Activated T-helper 17 cell treated with anti-CD3 and anti-CD28 coated beads, Interleukin-2, amount 50 U/mL, for 72 hours (primary cell): ENCODE data around the gene GALNTL6. TPM values are rescaled to one million over a fixed set of nuclear protein-coding genes. Genes with fewer than 3 reads are reported as not detected.
"Not testable (repeated sequence)": the region's sequence is repeated elsewhere in the genome, so short reads cannot be mapped to it uniquely, and the experiment has no call there.

Experiments used
- ATAC-seq: fragments of 150-1000 bp; cut with Tn5 transposase; replicated peaks from 2 replicates; pipeline ENCODE4 v1.10.0; 2021; ENCODE audit warnings: mild to moderate bottlenecking, moderate library complexity
- H3K27ac Mint-ChIP-seq: one replicate; pipeline ENCODE4 v1.8.0; 2022; ENCODE audit warnings: mixed read lengths
- H3K27me3 Mint-ChIP-seq: one replicate; pipeline ENCODE4 v1.8.0; 2022; ENCODE audit warnings: mixed read lengths
- H3K36me3 Mint-ChIP-seq: one replicate; pipeline ENCODE4 v1.8.0; 2022; ENCODE audit warnings: low read depth, mild to moderate bottlenecking, mixed read lengths
- H3K4me1 Mint-ChIP-seq: one replicate; pipeline ENCODE4 v1.8.0; 2022; ENCODE audit warnings: mixed read lengths
- H3K4me3 Mint-ChIP-seq: one replicate; pipeline ENCODE4 v1.8.0; 2022; ENCODE audit warnings: mild to moderate bottlenecking, mixed read lengths
- H3K9me3 Mint-ChIP-seq: one replicate; pipeline ENCODE4 v1.8.0; 2022; ENCODE audit warnings: mixed read lengths
- total RNA-seq, 2 donors: library from RNA; stranded (reverse); gene quantifications; one replicate each; pipeline ENCODE4 v1.2.3, GENCODE V29; 2022

GALNTL6 gene
- total RNA-seq, 2 donors from 2014 or later = not detected

- H3K27me3 Mint-ChIP-seq, ATAC-seq, H3K4me3 Mint-ChIP-seq, H3K27ac Mint-ChIP-seq, H3K36me3 Mint-ChIP-seq, H3K4me1 Mint-ChIP-seq: not testable (repeated sequence)
- H3K9me3 Mint-ChIP-seq = peaks cover 12% of the 10 kb centered on the region
Measured at GRCh38 chr4:172428979-172429378, 615.8 kb downstream of the GALNTL6 start.

- H3K9me3 Mint-ChIP-seq = peaks cover 11% of the 10 kb centered on the region
- no peaks in the 10 kb centered on the region for H3K4me1 Mint-ChIP-seq
- H3K27ac Mint-ChIP-seq = no peak overlapping the region
- no peaks in the 10 kb centered on the region for H3K36me3 Mint-ChIP-seq
- no peak overlapping the region for H3K4me3 Mint-ChIP-seq
- H3K27me3 Mint-ChIP-seq = no peaks in the 10 kb centered on the region
- ATAC-seq = no peak
Measured at GRCh38 chr4:172480471-172480870, 667.3 kb downstream of the GALNTL6 start.

- Mint-ChIP-seq H3K4me1 (no peaks in the 10 kb centered on the region), H3K27me3 (no peaks in the 10 kb centered on the region), H3K36me3 (no peaks in the 10 kb centered on the region), H3K4me3 (no peak overlapping the region), H3K27ac (no peak overlapping the region), H3K9me3 (peaks cover 11% of the 10 kb centered on the region)
- ATAC-seq = no peak
Measured at GRCh38 chr4:172481802-172482508, 668.8 kb downstream of the GALNTL6 start.

DNA sequence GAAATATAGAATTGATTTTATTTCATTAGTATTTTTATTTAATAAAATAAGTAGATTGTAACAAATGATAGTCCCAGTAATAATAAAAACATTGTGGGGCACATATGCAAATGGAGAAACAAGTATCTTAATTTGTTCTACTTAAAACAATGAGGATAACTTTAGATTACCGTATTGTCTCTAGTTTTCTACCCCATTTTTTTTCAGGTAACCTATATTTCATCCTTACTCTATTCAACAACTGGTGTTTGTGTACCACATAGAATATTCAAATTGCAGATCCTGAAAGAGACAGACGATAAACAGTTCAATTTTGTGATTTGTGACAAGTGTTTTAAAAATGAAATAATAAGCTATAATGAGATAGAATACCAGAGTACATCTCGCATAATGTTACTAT, 671.8 kb downstream of the GALNTL6 start:
- no peaks in the 10 kb centered on the region for H3K36me3 Mint-ChIP-seq
- H3K4me3 Mint-ChIP-seq = no peak overlapping the region
- no peak overlapping the region for H3K27ac Mint-ChIP-seq
- H3K27me3 Mint-ChIP-seq = no peaks in the 10 kb centered on the region
- H3K4me1 Mint-ChIP-seq = no peaks in the 10 kb centered on the region
- H3K9me3 Mint-ChIP-seq = peaks cover 4% of the 10 kb centered on the region
- no peak for ATAC-seq

DNA sequence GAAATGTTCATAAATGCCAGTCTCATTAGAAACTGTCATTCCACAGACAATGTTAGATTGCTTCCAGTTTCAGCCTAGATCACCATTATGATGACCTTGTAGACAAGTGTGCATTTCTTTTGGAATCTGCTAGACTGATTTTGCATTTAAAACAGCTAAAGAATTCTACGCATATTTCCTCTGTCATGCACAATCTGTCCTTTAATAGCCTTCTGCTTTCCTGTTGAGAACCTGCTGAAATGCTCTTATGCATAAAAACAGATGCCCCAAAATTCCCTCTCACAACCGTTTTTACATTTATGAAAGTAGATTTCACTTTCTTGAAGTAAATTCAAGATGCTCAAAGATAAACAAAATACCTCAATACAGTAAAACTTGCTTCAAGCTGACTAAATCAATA, 673.3 kb downstream of the GALNTL6 start:
- no peaks in the 10 kb centered on the region for H3K4me1 Mint-ChIP-seq
- H3K9me3 Mint-ChIP-seq = no peaks in the 10 kb centered on the region
- H3K27ac Mint-ChIP-seq = no peak overlapping the region
- no peak overlapping the region for H3K4me3 Mint-ChIP-seq
- ATAC-seq = no peak
- H3K27me3 Mint-ChIP-seq = no peaks in the 10 kb centered on the region
- no peaks in the 10 kb centered on the region for H3K36me3 Mint-ChIP-seq

DNA sequence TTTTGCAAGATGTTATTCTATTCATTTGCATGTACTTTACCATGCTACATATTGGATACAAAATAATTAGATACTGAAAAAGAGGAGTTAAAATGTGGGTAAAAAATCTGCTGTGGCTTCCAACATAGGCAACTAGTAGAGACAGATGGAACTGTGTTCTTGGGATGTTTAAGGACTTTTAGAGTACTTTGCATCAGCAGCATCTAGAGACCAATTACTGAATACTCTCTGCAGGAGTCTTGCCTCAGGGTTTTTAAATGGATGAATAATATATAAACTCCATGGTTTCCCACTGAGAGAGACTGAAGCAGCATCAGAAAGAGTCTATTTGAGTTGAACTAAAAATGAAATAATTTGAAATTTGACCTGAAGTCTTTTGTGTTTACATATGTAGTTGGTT, 676.7 kb downstream of the GALNTL6 start:
- no peak overlapping the region for H3K27ac Mint-ChIP-seq
- H3K4me3 Mint-ChIP-seq = no peak overlapping the region
- no peaks in the 10 kb centered on the region for H3K36me3 Mint-ChIP-seq
- ATAC-seq = no peak
- no peaks in the 10 kb centered on the region for H3K27me3 Mint-ChIP-seq
- H3K4me1 Mint-ChIP-seq = no peaks in the 10 kb centered on the region
- peaks cover 2% of the 10 kb centered on the region for H3K9me3 Mint-ChIP-seq

DNA sequence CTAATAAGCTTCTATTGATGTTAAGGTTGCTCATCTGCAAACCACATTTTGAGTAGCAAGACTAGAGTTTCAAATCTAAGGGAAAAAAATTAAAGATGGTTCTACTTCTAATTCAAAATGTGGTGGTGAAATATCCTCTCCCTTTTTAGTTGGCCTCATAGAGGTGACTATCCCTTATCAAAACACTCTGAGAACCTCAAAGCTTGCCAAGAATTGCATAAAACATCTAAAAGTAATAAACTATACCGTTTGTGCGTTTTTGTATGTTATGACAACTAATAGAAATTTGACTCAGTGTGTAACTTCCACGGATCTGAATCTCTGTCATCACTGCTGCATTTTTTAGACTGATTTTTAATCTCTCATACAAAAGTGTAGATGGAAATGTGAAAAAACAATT, 682.6 kb downstream of the GALNTL6 start:
- no peaks in the 10 kb centered on the region for H3K4me1 Mint-ChIP-seq
- peaks cover 4% of the 10 kb centered on the region for H3K9me3 Mint-ChIP-seq
- H3K4me3 Mint-ChIP-seq = no peak overlapping the region
- ATAC-seq = no peak
- H3K27me3 Mint-ChIP-seq = no peaks in the 10 kb centered on the region
- H3K36me3 Mint-ChIP-seq = no peaks in the 10 kb centered on the region
- H3K27ac Mint-ChIP-seq = no peak overlapping the region

- Mint-ChIP-seq H3K36me3 (no peaks in the 10 kb centered on the region), H3K4me3 (no peak overlapping the region), H3K27ac (no peak overlapping the region), H3K9me3 (peaks cover 4% of the 10 kb centered on the region), H3K4me1 (no peaks in the 10 kb centered on the region), H3K27me3 (no peaks in the 10 kb centered on the region)
- no peak for ATAC-seq
Measured at GRCh38 chr4:172497321-172497720, 684.1 kb downstream of the GALNTL6 start.

- no peaks in the 10 kb centered on the region for H3K27me3 Mint-ChIP-seq
Measured at GRCh38 chr4:172514011-172514410, 700.8 kb downstream of the GALNTL6 start.

DNA sequence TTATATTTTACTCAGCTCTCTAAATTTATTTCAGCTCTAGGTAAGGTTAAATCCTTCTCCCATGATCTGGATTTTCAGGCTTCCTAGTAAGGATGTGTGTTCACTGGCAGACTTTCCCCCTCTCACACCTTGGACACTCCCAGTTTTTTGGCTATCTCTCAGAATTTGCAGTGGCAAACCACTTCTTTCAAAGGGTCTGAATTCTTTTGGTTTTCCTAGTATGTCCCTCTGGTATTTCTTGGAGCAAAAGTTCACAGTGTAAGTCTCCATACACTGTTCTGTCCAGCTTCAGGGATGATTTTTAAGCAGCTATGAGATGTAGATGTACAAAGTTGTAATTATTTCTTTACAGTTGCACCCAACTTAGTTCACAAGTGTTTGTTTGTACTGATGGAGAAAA, 701.6 kb downstream of the GALNTL6 start:
- no peaks in the 10 kb centered on the region for H3K36me3 Mint-ChIP-seq
- no peak overlapping the region for H3K4me3 Mint-ChIP-seq
- no peaks in the 10 kb centered on the region for H3K27me3 Mint-ChIP-seq
- H3K9me3 Mint-ChIP-seq = peaks cover 11% of the 10 kb centered on the region
- H3K27ac Mint-ChIP-seq = no peak overlapping the region
- H3K4me1 Mint-ChIP-seq = no peaks in the 10 kb centered on the region
- ATAC-seq = no peak

More at GRCh38 chr4:172514011-172514410, 700.8 kb downstream of the GALNTL6 start:
- no peaks in the 10 kb centered on the region for H3K4me1 Mint-ChIP-seq
- H3K36me3 Mint-ChIP-seq = no peaks in the 10 kb centered on the region
- H3K9me3 Mint-ChIP-seq = peaks cover 11% of the 10 kb centered on the region
- no peak overlapping the region for H3K27ac Mint-ChIP-seq
- ATAC-seq = no peak
- no peak overlapping the region for H3K4me3 Mint-ChIP-seq

DNA sequence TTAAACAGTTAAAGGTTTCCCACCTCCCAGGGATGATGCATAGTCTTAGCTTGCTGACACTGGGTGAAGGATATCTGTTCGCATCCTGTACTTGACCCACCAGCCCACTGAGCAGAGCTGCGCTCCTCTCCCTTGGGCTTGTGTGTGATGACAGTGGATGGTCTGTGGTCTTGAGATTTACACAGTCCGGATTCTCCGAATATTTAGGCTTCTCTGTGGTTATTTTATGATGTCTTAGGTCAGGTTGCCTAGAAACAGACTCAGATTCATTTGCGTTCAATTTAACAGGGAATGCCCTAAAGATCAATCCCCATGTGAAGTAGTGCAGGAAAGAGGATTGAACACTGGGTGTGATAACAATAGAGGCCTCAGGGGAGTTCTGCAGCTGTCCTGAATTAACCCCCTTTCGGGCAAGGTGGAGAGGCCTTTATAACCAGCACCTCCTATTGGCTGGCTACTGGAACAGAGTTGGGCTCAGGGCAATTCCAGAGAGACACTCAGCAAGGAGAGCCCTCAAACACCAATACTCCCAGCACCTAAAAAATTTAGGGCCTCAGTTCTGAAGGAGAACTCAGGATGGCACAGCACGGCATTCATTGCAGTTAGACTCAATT, 702.2 kb downstream of the GALNTL6 start:
- Mint-ChIP-seq H3K4me3 (no peak overlapping the region), H3K36me3 (no peaks in the 10 kb centered on the region), H3K27me3 (no peaks in the 10 kb centered on the region), H3K27ac (no peak overlapping the region), H3K4me1 (no peaks in the 10 kb centered on the region), H3K9me3 (peaks cover 11% of the 10 kb centered on the region)
- ATAC-seq = no peak

- H3K9me3 Mint-ChIP-seq = peaks cover 11% of the 10 kb centered on the region
- H3K4me3 Mint-ChIP-seq = no peak overlapping the region
- H3K36me3 Mint-ChIP-seq = no peaks in the 10 kb centered on the region
- H3K27me3 Mint-ChIP-seq = no peaks in the 10 kb centered on the region
- no peak for ATAC-seq
- H3K4me1 Mint-ChIP-seq = no peaks in the 10 kb centered on the region
- H3K27ac Mint-ChIP-seq = no peak overlapping the region
Measured at GRCh38 chr4:172517391-172517790, 704.2 kb downstream of the GALNTL6 start.

- no peak overlapping the region for H3K4me3 Mint-ChIP-seq
- no peak for ATAC-seq
- H3K27me3 Mint-ChIP-seq = no peaks in the 10 kb centered on the region
- H3K4me1 Mint-ChIP-seq = no peaks in the 10 kb centered on the region
- peaks cover 3% of the 10 kb centered on the region for H3K9me3 Mint-ChIP-seq
- H3K36me3 Mint-ChIP-seq = no peaks in the 10 kb centered on the region
- H3K27ac Mint-ChIP-seq = no peak overlapping the region
Measured at GRCh38 chr4:172521248-172521647, 708.0 kb downstream of the GALNTL6 start.

- no peaks in the 10 kb centered on the region for H3K36me3 Mint-ChIP-seq
- H3K4me3 Mint-ChIP-seq = no peak overlapping the region
- no peaks in the 10 kb centered on the region for H3K27me3 Mint-ChIP-seq
- ATAC-seq = no peak
- peaks cover 2% of the 10 kb centered on the region for H3K9me3 Mint-ChIP-seq
- H3K27ac Mint-ChIP-seq = no peak overlapping the region
- no peaks in the 10 kb centered on the region for H3K4me1 Mint-ChIP-seq
Measured at GRCh38 chr4:172521680-172522079, 708.5 kb downstream of the GALNTL6 start.

GRCh38 chr4:172543249-172543648, 730.0 kb downstream of the GALNTL6 start:
- Mint-ChIP-seq H3K36me3 (no peaks in the 10 kb centered on the region), H3K4me3 (no peak overlapping the region), H3K27ac (no peak overlapping the region), H3K27me3 (no peaks in the 10 kb centered on the region), H3K4me1 (no peaks in the 10 kb centered on the region), H3K9me3 (peaks cover 3% of the 10 kb centered on the region)
- ATAC-seq = no peak
